Measurements from ENCODE around the gene ZNF423. TPM values are rescaled to one million over a fixed set of nuclear protein-coding genes. Genes with fewer than 3 reads are reported as not detected.

The ZNF423 gene
- total RNA-seq, 1 experiment from 2014 or later: not detected

GRCh38 chr16:49560004-49560830 lies 295.7 kb downstream of the ZNF423 start:
- no peak for DNase-seq (ENCODE audit: low read depth)

GRCh38 chr16:49559242-49559641 lies 296.7 kb downstream of the ZNF423 start:
- no peak for DNase-seq (ENCODE audit: low read depth)

DNA sequence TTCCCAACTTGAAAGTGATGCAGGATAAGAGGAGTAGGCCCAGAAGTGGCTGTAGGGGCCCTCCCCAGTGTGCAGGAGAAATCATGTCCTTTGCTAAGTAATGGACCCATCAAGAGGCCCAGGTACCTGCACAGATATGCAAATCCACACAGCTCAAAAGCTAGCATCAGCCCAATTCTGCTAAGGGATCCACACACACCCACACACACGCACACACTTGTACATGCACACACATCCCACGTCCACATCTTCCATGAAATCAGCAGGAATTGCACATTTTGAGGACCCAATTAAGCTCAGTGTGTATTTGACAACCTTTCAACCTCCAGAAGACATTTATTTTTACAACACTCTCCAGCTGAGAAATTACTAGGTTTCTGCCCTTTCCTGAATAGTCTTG lies 297.5 kb downstream of the ZNF423 start:
- DNase-seq (ENCODE audit: low read depth): no peak

DNA sequence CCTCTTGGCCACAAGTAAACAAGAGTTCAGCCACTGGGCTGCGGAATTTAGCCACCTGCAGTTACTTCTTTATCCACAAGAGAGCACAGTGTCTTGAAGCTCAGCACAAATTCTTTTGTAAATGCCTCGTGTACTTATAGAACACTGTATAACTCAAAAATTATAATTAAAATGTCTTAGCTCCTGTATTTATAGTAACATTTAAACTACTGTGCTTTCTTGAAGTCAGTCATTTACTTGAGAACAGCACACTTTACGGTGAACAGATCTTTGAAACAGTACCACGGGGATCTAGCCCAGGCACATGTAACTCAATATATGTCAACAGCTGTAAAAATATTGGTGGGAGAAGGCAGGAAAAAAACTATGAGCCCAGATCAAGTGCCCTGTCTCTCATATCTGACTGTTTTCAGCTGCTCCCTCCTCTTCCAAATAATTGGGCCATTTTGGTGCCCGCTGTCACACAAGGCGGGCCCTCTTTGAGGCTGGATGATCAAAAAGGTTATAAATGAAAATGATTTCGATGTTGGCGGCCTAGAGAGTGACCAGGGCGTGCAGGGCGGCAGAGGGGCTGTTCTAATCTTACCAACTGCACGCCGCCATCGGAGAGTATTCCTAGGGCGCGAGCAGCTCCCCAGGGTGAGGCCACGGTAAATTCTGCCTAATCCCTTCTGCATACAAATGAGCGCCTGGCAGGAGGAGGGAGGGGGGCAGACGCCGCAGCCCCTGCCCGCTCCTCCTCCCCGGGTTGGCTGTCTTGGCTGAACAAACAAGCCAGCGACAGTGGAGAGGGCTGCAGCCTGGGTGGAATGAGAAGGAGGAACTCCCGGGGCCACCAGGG lies 299.1 kb downstream of the ZNF423 start:
- DNase-seq (ENCODE audit: low read depth): no peak

- DNase-seq (ENCODE audit: low read depth): no peak
These were observed 299.7 kb downstream of the ZNF423 start for GRCh38 chr16:49556249-49556605.

DNA sequence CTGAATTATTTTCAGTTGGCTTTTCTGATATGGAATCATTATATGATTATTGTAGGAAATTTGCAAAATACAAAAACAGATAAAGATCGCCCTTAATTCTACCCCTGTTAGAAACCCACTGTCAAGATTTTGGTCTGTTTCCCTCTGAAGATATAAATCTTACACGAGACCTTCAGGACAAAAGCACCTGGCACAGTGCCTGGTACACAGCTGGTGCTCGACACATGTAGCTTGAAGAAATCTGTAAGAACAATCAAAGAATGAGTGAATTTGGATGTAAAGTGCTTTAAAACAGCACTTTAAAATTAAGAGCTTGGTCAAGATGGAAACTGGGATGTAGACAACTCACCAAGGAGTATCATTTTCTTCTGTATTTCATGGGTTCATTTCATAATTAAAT lies 301.2 kb downstream of the ZNF423 start:
- DNase-seq (ENCODE audit: low read depth): no peak

DNA sequence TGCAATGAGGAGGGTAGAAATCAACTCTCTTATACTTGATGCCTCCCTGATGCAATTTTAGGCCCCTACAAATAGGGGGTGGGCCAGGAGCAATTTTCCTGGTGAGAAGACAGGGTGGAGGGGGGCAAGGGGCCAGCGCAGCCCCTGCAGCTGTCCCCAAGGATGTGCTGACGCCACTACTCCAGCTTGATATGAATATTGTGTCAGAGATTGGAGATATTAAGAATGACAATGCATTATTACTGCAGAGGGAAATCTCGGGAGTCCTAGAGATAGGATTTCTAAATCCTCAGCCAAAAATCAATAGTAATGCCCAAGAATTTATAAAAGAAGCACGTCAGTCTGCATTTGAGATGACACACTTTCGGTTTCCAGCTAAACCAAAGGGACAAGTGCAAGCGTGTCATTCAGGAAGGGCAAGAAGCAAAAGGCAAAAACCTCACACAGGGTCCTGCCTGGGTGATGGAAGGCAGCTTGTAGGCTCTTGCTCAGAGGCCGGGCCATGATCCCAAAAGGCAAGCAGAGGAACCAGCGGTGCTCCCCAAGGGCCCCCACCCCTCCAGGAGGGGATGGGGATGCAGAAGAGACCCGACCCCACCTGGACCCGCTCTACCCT lies 303.5 kb downstream of the ZNF423 start:
- no peak for DNase-seq (ENCODE audit: low read depth)

GRCh38 chr16:49550666-49551065 lies 305.2 kb downstream of the ZNF423 start:
- DNase-seq (ENCODE audit: low read depth): no peak

DNA sequence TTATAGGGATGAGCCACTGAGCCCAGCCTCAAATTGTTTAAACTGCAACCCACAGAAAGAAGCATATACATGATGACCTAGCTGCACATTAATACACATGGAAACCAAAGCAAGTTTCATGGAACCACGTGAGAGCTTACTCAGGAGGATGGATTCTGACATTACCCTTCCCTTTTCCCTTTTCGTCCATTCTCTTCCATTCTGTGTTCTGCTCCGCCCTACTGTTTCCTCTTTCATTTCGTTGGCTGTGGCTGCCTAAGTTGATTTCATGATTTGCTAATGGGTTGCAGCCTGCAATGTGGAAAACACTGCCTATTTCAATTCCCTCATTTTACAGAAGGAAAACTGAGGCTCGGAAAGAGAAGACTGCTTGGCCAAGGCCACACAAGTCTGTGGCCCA lies 305.8 kb downstream of the ZNF423 start:
- DNase-seq (ENCODE audit: low read depth): no peak

- no peak for DNase-seq (ENCODE audit: low read depth)
These were observed 307.5 kb downstream of the ZNF423 start for GRCh38 chr16:49548325-49548970.

- no peak for DNase-seq (ENCODE audit: low read depth)
These were observed 308.5 kb downstream of the ZNF423 start for GRCh38 chr16:49547448-49547847.

- no peak for DNase-seq (ENCODE audit: low read depth)
These were observed 309.2 kb downstream of the ZNF423 start for GRCh38 chr16:49546735-49547134.

DNA sequence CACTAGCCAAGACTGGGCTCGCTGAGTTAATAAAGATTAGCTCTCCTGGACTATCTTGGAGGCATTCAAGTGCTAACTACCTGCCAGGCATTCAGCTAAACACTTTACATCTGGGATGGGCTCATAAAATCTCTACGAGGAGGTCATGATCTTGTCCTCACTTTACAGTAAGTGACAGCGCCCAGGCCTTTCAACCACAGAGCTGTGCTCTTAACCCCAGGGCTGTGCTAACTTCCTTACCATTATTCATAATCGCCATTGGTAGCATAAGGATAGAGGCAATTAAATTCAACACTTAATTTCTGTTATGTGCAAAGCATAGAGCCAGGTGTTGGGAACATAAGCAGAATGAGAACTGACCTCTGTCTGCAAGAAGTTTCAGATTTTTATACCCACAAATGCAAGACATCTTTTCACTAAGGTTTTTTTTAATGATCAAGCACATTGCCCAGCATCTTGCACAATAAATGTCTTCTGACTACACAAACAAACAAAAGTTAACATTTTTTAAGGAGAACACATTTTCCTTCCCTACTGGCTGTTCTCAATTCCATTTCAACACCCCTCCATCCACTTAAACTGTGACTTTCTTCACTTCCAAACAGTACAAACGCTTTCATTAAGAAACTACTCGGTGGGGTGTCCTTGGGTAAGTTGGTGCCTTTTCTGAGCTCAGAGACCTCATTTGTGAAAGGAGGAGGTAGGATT lies 310.0 kb downstream of the ZNF423 start:
- no peak for DNase-seq (ENCODE audit: low read depth)

GRCh38 chr16:49545243-49545642 lies 310.7 kb downstream of the ZNF423 start:
- DNase-seq (ENCODE audit: low read depth): no peak

- DNase-seq (ENCODE audit: low read depth): no peak
These were observed 311.1 kb downstream of the ZNF423 start for GRCh38 chr16:49544828-49545227.

DNA sequence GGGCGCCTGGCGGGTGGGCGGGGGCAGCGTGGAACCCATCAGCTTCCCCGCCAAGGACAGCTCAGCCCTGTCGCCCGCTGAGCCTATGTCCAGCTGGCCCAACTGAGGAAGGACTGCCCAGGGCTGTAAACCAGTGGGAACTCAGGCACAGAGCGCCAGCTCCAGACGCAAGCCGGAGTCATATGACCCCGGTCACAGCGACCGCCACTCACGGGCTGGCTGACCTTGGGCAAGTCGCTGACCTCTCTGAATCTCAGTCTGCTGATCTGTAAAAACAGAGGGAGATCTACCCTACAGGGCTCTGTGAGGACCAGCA lies 312.3 kb downstream of the ZNF423 start:
- no peak for DNase-seq (ENCODE audit: low read depth)

DNA sequence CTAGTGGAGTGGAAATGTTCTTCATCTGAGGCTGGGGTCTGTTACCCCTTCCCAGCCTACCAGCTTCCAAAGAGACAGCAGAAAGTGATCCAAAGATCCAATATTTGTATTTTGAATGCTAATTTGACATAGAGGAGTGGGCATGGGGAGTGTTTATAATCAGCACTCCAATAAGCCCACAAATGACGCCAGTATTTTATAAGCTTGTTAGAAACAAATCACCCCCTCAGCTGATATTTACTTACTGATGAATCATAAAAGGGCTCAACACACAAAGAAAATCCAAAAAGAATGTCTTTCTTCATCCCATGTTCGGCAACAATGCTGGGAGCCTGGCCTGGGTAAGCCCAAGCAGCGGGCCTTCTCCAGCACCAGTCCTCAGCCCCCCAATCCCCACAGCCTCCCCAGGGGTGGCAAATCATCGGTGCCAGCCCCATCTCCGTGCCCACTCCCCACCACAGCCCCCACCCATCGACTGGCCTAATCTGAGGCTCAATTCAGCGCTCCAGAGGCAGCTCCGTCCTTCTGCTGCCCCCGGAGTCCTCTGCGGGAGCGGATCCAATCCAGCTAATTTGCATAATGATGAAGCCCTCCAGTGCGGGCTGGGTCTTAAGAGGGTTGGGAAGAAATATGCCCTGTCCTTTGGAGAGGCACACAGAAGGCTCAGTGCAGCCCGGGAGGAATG lies 312.8 kb downstream of the ZNF423 start:
- no peak for DNase-seq (ENCODE audit: low read depth)

DNA sequence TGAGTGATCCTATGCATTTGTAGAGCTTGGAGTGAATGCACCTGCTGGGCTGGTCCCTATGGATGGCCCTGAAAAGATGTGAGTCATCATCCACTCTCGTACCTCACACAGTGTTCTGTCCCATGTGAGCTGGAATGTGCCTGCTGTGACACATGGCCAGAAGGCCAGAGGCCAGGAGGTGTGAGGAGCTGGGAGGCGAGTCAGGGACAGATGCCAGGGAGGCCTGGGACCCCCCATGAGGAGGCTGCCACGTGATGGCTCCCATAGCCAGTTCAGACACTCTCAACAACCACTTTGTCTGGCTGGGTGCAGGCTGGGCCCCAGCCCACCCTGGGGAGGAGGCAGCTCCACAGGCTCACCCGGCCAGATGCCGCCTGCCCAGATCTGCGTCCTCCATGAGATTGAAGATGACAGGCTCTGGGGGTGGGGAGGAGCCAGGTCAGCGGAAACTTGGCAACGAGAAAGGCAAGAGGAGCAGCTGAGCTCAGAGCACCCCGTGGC lies 313.5 kb downstream of the ZNF423 start:
- DNase-seq (ENCODE audit: low read depth): no peak

DNA sequence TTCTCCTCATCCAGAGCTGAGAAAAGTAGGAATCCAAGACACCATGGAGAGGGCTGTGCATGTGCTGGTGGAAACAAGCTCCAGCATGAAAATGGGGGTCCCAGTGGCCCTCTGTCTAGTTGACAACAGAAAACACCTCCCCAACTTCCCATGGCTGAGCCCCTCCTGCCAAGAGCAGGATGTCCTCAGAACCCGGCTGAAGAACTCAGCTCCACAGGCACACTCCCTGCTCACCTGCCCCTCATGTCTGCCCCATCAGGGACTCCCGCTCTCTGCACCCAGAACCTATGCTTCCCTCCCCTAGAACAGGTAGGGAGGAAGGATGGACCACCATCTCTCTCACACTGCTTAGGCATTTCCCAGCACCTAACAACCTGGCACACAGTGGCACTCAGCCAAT lies 315.1 kb downstream of the ZNF423 start:
- no peak for DNase-seq (ENCODE audit: low read depth)

- no peak for DNase-seq (ENCODE audit: low read depth)
These were observed 316.2 kb downstream of the ZNF423 start for GRCh38 chr16:49539758-49540157.
